ENCODE results near the gene C5AR1.

The C5AR1 gene

GRCh38 chr19:47348819-47349795, 39.4 kb downstream of the C5AR1 start, which contains the start of gene DHX34 (continued):
- peak; percentile 61 for TF ChIP-seq ZNF660 (tag by site-specific recombination; IDR thresholded peaks at IDR 0.05)
- peak; percentile 53; the same call in 1 of the 2 replicates for TF ChIP-seq ZBTB20 (tag by site-specific recombination; IDR thresholded peaks at IDR 0.05)
- peak; percentile 49; the same call in 1 of the 2 replicates for TF ChIP-seq GLI4 (tag by site-specific recombination; IDR thresholded peaks at IDR 0.05)
- no peak for TF ChIP-seq ZNF677 (tag by site-specific recombination; IDR thresholded peaks at IDR 0.05)
- TF ChIP-seq HOXD13 (CRISPR knock-in tag; IDR thresholded peaks at IDR 0.05; ENCODE audit: borderline replicate concordance), result no peak
- TF ChIP-seq ZXDB (tag by site-specific recombination; IDR thresholded peaks at IDR 0.05), result peak; percentile 78
- TF ChIP-seq ZNF501 (tag by site-specific recombination; IDR thresholded peaks at IDR 0.05), result no peak; the same call in 1 of the 2 replicates
- peak; percentile 97 for TF ChIP-seq GLIS1 (tag by site-specific recombination; IDR thresholded peaks at IDR 0.05)
- TF ChIP-seq KLF9 (tag by site-specific recombination; IDR thresholded peaks at IDR 0.05; ENCODE audit: low read depth), result peak; percentile 98
- peak; percentile 79 for TF ChIP-seq PRDM1 (tag by site-specific recombination; IDR thresholded peaks at IDR 0.05)
- TF ChIP-seq ZNF645 (tag by site-specific recombination; IDR thresholded peaks at IDR 0.05), result 0 out of 2 replicates have a peak, but pooled peaks have one; percentile 38
- peak; percentile 58; the same call in 1 of the 2 replicates for TF ChIP-seq ZNF843 (tag by site-specific recombination; IDR thresholded peaks at IDR 0.05)
- peak; percentile 71 for TF ChIP-seq ZBTB11 (tag by site-specific recombination; conservative IDR thresholded peaks at IDR 0.05; ENCODE audit: low read depth)
- peak; percentile 41; the same call in 1 of the 2 replicates for TF ChIP-seq REPIN1 (tag by site-specific recombination; IDR thresholded peaks at IDR 0.05; ENCODE audit: low read depth)
- peak; percentile 87 for TF ChIP-seq ZFHX2 (tag by site-specific recombination; conservative IDR thresholded peaks at IDR 0.05)
- no peak for TF ChIP-seq ZNF184 (tag by site-specific recombination; IDR thresholded peaks at IDR 0.05)
- TF ChIP-seq ZNF529 (tag by site-specific recombination; IDR thresholded peaks at IDR 0.05; ENCODE audit: insufficient replicate concordance), result no peak
- TF ChIP-seq KLF7 (tag by site-specific recombination; IDR thresholded peaks at IDR 0.05; ENCODE audit: borderline replicate concordance), result peak; percentile 41; the same call in 1 of the 2 replicates
- TF ChIP-seq ZNF777 (tag by site-specific recombination; IDR thresholded peaks at IDR 0.05; ENCODE audit: borderline replicate concordance), result peak; percentile 18; the same call in 1 of the 2 replicates
- peak; percentile 90 for TF ChIP-seq KLF8 (tag by site-specific recombination; IDR thresholded peaks at IDR 0.05)
- 0 out of 2 replicates have a peak, but pooled peaks have one; percentile 11 for TF ChIP-seq ZNF266 (tag by site-specific recombination; IDR thresholded peaks at IDR 0.05; ENCODE audit: low read depth)
- TF ChIP-seq ZNF335 (tag by site-specific recombination; conservative IDR thresholded peaks at IDR 0.05), result peak; percentile 73
- TF ChIP-seq ZNF76 (tag by site-specific recombination; IDR thresholded peaks at IDR 0.05; ENCODE audit: borderline replicate concordance, low read depth), result peak; percentile 72; the same call in 1 of the 2 replicates
- TF ChIP-seq ZFP37 (tag by site-specific recombination; IDR thresholded peaks at IDR 0.05), result peak; percentile 30; the same call in 1 of the 2 replicates
- no peak for TF ChIP-seq MYNN (tag by site-specific recombination; IDR thresholded peaks at IDR 0.05; ENCODE audit: borderline replicate concordance)
- peak; percentile 67 for TF ChIP-seq ZBTB10 (tag by site-specific recombination; IDR thresholded peaks at IDR 0.05)
- TF ChIP-seq ZNF561 (tag by site-specific recombination; IDR thresholded peaks at IDR 0.05; ENCODE audit: borderline replicate concordance), result peak; percentile 68; the same call in 1 of the 2 replicates
- TF ChIP-seq ZBTB26 (tag by site-specific recombination; optimal IDR thresholded peaks at IDR 0.05), result peak; percentile 40
- no peak for TF ChIP-seq OVOL3 (tag by site-specific recombination; IDR thresholded peaks at IDR 0.05)
